ENCODE measurements around the gene CEACAM8.

DNA sequence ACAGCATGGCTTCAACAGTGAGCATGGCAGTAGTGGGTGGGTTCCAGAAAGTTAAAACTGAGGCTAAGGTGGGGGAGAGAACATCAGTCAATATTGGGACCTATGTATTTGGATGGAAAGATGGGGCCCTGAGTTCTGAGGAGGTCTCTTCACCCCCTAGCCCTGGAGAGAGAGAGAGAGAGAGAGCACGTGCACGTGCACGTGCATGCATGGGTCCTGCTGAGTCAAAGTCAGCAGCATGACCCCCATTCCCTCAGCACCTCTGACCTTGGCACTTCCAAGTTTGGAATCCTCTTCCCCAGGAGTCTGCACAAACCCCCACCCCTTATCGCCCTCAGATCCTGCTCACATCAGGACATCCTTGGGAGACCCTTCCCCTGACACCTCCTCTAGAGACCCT is 34.0 kb downstream of the CEACAM8 start:
- TF ChIP-seq, protein P1, sequence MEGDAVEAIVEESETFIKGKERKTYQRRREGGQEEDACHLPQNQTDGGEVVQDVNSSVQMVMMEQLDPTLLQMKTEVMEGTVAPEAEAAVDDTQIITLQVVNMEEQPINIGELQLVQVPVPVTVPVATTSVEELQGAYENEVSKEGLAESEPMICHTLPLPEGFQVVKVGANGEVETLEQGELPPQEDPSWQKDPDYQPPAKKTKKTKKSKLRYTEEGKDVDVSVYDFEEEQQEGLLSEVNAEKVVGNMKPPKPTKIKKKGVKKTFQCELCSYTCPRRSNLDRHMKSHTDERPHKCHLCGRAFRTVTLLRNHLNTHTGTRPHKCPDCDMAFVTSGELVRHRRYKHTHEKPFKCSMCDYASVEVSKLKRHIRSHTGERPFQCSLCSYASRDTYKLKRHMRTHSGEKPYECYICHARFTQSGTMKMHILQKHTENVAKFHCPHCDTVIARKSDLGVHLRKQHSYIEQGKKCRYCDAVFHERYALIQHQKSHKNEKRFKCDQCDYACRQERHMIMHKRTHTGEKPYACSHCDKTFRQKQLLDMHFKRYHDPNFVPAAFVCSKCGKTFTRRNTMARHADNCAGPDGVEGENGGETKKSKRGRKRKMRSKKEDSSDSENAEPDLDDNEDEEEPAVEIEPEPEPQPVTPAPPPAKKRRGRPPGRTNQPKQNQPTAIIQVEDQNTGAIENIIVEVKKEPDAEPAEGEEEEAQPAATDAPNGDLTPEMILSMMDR (conservative IDR thresholded peaks at IDR 0.05; ENCODE audit: low read depth, low read length) = no peak
- TF ChIP-seq EZH2 (IDR thresholded peaks at IDR 0.05; ENCODE audit: low read length, unreplicated experiment) = no peak
- no peak for TF ChIP-seq EZH2phosphoT487 (IDR thresholded peaks at IDR 0.05; ENCODE audit: borderline replicate concordance, low read length)

Data from PC-3 (cell line).